GM12864 (cell line): ENCODE results near the gene NENF.

Experiments
- DNase-seq: peaks from one replicate; pipeline ENCODE4 v3.0.0-alpha.2; 2011; ENCODE audit warnings: low read depth
- H3K4me3 ChIP-seq: 2 replicates; pipeline ENCODE4 v1.5.1; 2011; ENCODE audit warnings: mild to moderate bottlenecking, low read depth, low read length, control low read depth
- CTCF ChIP-seq: IDR thresholded peaks from 2 replicates; pipeline ENCODE4 v1.5.1; 2011; ENCODE audit warnings: low read depth, mild to moderate bottlenecking, moderate library complexity, low read length, control low read depth, inconsistent platforms; ENCODE audit errors: missing control alignments

Gene NENF

GRCh38 chr1:212415107-212415841 is 17.4 kb upstream of the NENF start:
- no peak for DNase-seq
- TF ChIP-seq CTCF: no peak
- H3K4me3 ChIP-seq: peak overlapping the region; percentile 11

- TF ChIP-seq CTCF: no peak
- DNase-seq: no peak
- H3K4me3 ChIP-seq: no peak overlapping the region
These were observed 11.6 kb upstream of the NENF start for GRCh38 chr1:212421165-212421564.

- H3K4me3 ChIP-seq: no peak overlapping the region
- TF ChIP-seq CTCF: no peak
- no peak for DNase-seq
These were observed 8.8 kb upstream of the NENF start for GRCh38 chr1:212423879-212424278.

- no peak for TF ChIP-seq CTCF
These were observed 4.2 kb upstream of the NENF start for GRCh38 chr1:212428496-212428895.

GRCh38 chr1:212430416-212430815 is 2.3 kb upstream of the NENF start:
- no peak for DNase-seq
- TF ChIP-seq CTCF: no peak
- no peak overlapping the region for H3K4me3 ChIP-seq

More at GRCh38 chr1:212428496-212428895, 4.2 kb upstream of the NENF start:
- H3K4me3 ChIP-seq: no peak overlapping the region
- no peak for DNase-seq

GRCh38 chr1:212430955-212431394 is 1.7 kb upstream of the NENF start:
- no peak for DNase-seq
- TF ChIP-seq CTCF: no peak

GRCh38 chr1:212431644-212432043 is 1.1 kb upstream of the NENF start:
- no peak for TF ChIP-seq CTCF
- no peak for DNase-seq
- H3K4me3 ChIP-seq: no peak overlapping the region

More at GRCh38 chr1:212430955-212431394, 1.7 kb upstream of the NENF start:
- H3K4me3 ChIP-seq: no peak overlapping the region
